ENCODE results near the gene GFER.
A peak's percentile ranks its signal among the peaks of the same experiment; 100 is the strongest.

GFER gene

DNA sequence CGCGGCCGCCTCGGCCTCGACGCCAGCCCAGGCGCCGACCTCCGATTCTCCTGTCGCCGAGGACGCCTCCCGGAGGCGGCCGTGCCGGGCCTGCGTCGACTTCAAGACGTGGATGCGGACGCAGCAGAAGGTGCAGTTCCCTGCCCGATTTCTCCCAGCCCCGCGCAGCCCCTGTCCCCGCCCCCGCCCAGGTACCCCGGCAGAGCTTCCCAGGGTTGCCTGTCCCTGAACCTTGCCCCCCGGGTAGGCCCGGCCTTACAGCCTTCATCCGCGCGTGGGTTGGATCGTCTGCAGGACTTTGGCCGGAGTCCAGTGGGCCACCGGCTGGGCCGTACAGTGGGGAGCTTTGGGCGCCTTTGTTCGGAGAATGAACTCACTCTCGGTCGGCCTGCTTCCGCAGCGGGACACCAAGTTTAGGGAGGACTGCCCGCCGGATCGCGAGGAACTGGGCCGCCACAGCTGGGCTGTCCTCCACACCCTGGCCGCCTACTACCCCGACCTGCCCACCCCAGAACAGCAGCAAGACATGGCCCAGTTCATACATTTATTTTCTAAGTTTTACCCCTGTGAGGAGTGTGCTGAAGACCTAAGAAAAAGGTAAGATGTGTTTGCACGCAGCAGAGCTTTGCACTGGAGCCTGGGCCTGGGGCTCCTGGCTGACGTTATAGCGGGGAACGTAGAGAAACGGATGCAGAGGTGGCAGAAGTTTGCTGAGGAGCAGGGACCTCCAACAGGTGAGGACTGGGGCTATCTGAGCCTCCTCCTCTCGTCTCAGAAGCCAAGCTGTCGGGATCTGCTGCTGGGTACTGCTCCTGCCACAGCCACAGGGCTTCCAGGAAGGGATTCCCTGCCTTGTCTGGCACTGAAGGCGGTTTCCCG is 593 bp downstream of the GFER start:
- DNase-seq, result no peak
- H3K27ac ChIP-seq (ENCODE audit: low read depth, low read length), result peak overlapping the region; percentile 64

DNA sequence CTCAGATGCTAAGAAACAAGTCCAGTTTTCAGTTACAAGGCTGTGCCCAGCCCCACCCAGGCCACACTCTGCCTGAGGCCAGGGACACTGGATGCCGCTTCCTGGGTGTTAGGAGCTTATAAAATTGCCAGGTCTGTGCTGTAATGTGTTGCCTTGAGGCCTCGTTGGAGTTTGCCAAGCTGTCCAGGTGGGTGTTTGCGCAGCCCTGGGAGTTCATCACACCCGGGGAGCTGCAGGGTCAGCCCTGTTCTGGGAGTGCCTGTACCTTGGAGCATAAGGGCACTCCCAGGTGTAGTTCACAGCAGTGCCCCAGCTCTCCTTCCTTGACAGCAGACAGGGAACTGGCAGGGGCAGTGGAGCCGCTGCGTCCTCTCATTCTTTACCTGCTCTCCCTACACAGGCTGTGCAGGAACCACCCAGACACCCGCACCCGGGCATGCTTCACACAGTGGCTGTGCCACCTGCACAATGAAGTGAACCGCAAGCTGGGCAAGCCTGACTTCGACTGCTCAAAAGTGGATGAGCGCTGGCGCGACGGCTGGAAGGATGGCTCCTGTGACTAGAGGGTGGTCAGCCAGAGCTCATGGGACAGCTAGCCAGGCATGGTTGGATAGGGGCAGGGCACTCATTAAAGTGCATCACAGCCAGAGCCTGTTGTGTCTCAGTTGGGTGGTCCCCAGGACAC is 1.6 kb downstream of the GFER start:
- H3K79me2 ChIP-seq (ENCODE audit: control insufficient read depth, insufficient read depth, low read length), result peaks cover 2% of the 10 kb centered on the region
- H3K4me1 ChIP-seq (ENCODE audit: control insufficient read depth, low read depth, low read length), result peaks cover 5% of the 10 kb centered on the region
- H3K27ac ChIP-seq (ENCODE audit: low read depth, low read length), result no peak overlapping the region
- DNase-seq, result no peak
- H3K4me2 ChIP-seq (ENCODE audit: low read length), result no peak overlapping the region
- H2AK5ac ChIP-seq (ENCODE audit: low read length), result no peak overlapping the region
- peaks cover 8% of the 10 kb centered on the region for H3K27me3 ChIP-seq (ENCODE audit: insufficient read depth, low read length, poor library complexity)
- H3K4ac ChIP-seq (ENCODE audit: low read depth, low read length), result no peak overlapping the region
- H3K4me3 ChIP-seq (ENCODE audit: low read length), result no peak overlapping the region
- peak overlapping the region; percentile 91 for H3K9ac ChIP-seq (ENCODE audit: low read length)
- no peak overlapping the region for H2BK15ac ChIP-seq (replicated peaks; ENCODE audit: low read depth)
- whole genome bisulfite sequencing (ENCODE audit: extremely low coverage, insufficient coverage, low lambda C conversion rate), result no CpG with 5 or more reads among the region's 14 CpGs
- H3K18ac ChIP-seq (ENCODE audit: low read length), result no peak overlapping the region
- H4K5ac ChIP-seq (ENCODE audit: low read length), result no peak overlapping the region
- no peak overlapping the region for H4K8ac ChIP-seq (ENCODE audit: low read depth, low read length)
- no peak overlapping the region for H3K56ac ChIP-seq (ENCODE audit: low read length)
- no peak overlapping the region for H2BK120ac ChIP-seq (ENCODE audit: low read depth, low read length)
- H3K36me3 ChIP-seq (ENCODE audit: control insufficient read depth, insufficient read depth, low read length), result peaks cover 3% of the 10 kb centered on the region
- no peak overlapping the region for H3K23ac ChIP-seq (ENCODE audit: low read length)
- peaks cover 10% of the 10 kb centered on the region for H3K79me1 ChIP-seq (ENCODE audit: low read length)
- no peak overlapping the region for H2BK5ac ChIP-seq (ENCODE audit: low read length)

More for the DNA sequence above, 593 bp downstream of the GFER start:
- Histone ChIP-seq H3K18ac (ENCODE audit: low read length) (peak overlapping the region; percentile 72), H2AK5ac (ENCODE audit: low read length) (no peak overlapping the region), H2BK5ac (ENCODE audit: low read length) (no peak overlapping the region), H2BK120ac (ENCODE audit: low read depth, low read length) (no peak overlapping the region), H3K4me3 (ENCODE audit: low read length) (peak overlapping the region; percentile 78), H4K5ac (ENCODE audit: low read length) (no peak overlapping the region), H2BK15ac (replicated peaks; ENCODE audit: low read depth) (no peak overlapping the region), H3K79me1 (ENCODE audit: low read length) (peaks cover 10% of the 10 kb centered on the region), H3K4me1 (ENCODE audit: control insufficient read depth, low read depth, low read length) (peaks cover 5% of the 10 kb centered on the region), H3K56ac (ENCODE audit: low read length) (peak overlapping the region; percentile 96), H3K9ac (ENCODE audit: low read length) (peak overlapping the region; percentile 91), H3K4ac (ENCODE audit: low read depth, low read length) (peak overlapping the region; percentile 61), H4K8ac (ENCODE audit: low read depth, low read length) (no peak overlapping the region), H3K79me2 (ENCODE audit: control insufficient read depth, insufficient read depth, low read length) (peaks cover 2% of the 10 kb centered on the region), H3K23ac (ENCODE audit: low read length) (no peak overlapping the region), H3K36me3 (ENCODE audit: control insufficient read depth, insufficient read depth, low read length) (peaks cover 3% of the 10 kb centered on the region), H3K4me2 (ENCODE audit: low read length) (peak overlapping the region; percentile 43), H3K27me3 (ENCODE audit: insufficient read depth, low read length, poor library complexity) (peaks cover 9% of the 10 kb centered on the region)
- no CpG with 5 or more reads among the region's 58 CpGs for whole genome bisulfite sequencing (ENCODE audit: extremely low coverage, insufficient coverage, low lambda C conversion rate)

DNA sequence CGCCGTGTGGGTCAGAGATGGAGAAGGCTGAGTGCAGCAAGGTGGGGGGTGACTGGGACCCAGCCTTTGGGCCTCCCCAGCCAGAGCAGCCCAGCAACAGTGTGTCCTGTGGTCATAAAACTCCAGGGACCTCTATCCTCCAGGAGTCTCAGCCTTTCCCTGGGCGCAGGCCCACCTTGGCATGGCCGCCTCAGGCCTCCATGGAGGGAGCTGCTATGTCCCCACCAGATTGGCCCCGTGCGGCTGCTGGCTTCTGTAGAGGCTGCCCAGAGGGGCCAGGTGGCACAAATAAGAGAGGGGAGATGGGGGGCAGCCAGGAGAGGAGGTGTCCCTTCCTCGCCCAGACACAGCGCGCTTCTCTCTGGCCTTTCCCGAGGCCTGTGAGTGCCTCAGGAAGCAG is 3.2 kb downstream of the GFER start:
- H3K79me1 ChIP-seq (ENCODE audit: low read length), result peaks cover 10% of the 10 kb centered on the region
- no peak overlapping the region for H2AK5ac ChIP-seq (ENCODE audit: low read length)
- H3K4me1 ChIP-seq (ENCODE audit: control insufficient read depth, low read depth, low read length), result peaks cover 5% of the 10 kb centered on the region
- no peak for DNase-seq
- no peak overlapping the region for H3K4ac ChIP-seq (ENCODE audit: low read depth, low read length)
- H3K36me3 ChIP-seq (ENCODE audit: control insufficient read depth, insufficient read depth, low read length), result peaks cover 3% of the 10 kb centered on the region
- H2BK120ac ChIP-seq (ENCODE audit: low read depth, low read length), result no peak overlapping the region
- H3K23ac ChIP-seq (ENCODE audit: low read length), result no peak overlapping the region
- no peak overlapping the region for H4K8ac ChIP-seq (ENCODE audit: low read depth, low read length)
- H3K9ac ChIP-seq (ENCODE audit: low read length), result no peak overlapping the region
- no peak overlapping the region for H3K4me2 ChIP-seq (ENCODE audit: low read length)
- peaks cover 2% of the 10 kb centered on the region for H3K79me2 ChIP-seq (ENCODE audit: control insufficient read depth, insufficient read depth, low read length)
- no peak overlapping the region for H4K5ac ChIP-seq (ENCODE audit: low read length)
- H3K4me3 ChIP-seq (ENCODE audit: low read length), result no peak overlapping the region
- no peak overlapping the region for H2BK5ac ChIP-seq (ENCODE audit: low read length)
- H3K56ac ChIP-seq (ENCODE audit: low read length), result no peak overlapping the region
- H3K27me3 ChIP-seq (ENCODE audit: insufficient read depth, low read length, poor library complexity), result peaks cover 3% of the 10 kb centered on the region
- no peak overlapping the region for H3K18ac ChIP-seq (ENCODE audit: low read length)
- no CpG with 5 or more reads among the region's 10 CpGs for WGBS (ENCODE audit: extremely low coverage, insufficient coverage, low lambda C conversion rate)
- no peak overlapping the region for H2BK15ac ChIP-seq (replicated peaks; ENCODE audit: low read depth)
- no peak overlapping the region for H3K27ac ChIP-seq (ENCODE audit: low read depth, low read length)

DNA sequence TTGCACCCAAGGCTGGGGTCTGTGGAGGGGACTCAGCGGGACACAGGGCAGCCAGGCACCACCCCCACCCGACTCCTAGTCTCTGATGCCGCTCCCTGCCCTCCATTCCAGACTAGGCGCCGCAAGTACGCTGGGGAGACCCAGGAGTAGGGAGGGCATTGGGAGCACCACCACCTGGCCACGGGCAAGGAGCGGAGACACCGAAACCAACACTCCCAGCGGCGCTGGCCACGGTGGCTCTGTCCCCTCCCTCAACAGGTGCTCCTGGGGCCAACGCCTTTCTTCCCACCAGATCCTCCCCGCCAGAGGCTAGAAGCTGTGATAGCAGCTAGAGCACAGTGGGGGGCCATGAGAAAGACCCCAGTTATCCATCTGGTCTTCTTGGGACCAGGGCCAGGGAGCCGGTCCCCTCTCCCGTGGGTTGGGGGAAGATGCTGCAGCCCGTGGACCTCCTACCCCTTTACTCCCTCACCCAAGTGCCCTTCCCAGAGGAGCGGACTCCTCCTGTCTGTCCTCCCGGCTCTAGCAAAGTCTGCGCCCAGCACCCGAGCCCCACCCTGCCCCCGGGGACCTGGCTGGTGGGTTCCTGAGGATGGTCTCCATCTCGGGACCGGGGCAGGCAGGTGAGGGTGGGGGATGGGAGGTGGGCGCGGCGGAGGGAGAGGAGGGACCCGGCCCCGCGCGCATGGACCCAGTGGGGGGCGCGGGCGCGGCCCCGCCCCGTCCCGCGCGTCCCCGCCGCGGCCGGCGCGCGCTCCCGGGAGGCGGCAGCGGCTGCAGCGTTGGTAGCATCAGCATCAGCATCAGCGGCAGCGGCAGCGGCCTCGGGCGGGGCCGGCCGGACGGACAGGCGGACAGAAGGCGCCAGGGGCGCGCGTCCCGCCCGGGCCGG is 5.5 kb downstream of the GFER start, which contains the start of gene SYNGR3:
SYNGR3 (plus strand) TSS at position 762 of the 892 bp plus-strand sequence. CDS start 133 bp downstream, outside the sequence.
- peaks cover 3% of the 10 kb centered on the region for H3K36me3 ChIP-seq (ENCODE audit: control insufficient read depth, insufficient read depth, low read length)
- H3K27me3 ChIP-seq (ENCODE audit: insufficient read depth, low read length, poor library complexity), result peaks cover 3% of the 10 kb centered on the region
- H3K79me2 ChIP-seq (ENCODE audit: control insufficient read depth, insufficient read depth, low read length), result peaks cover 2% of the 10 kb centered on the region
- H4K8ac ChIP-seq (ENCODE audit: low read depth, low read length), result no peak within 1 kb of the TSS
- H3K56ac ChIP-seq (ENCODE audit: low read length), result peak within 1 kb of the TSS; percentile 83
- no peak within 1 kb of the TSS for H2BK5ac ChIP-seq (ENCODE audit: low read length)
- no peak within 1 kb of the TSS for H4K5ac ChIP-seq (ENCODE audit: low read length)
- H2BK120ac ChIP-seq (ENCODE audit: low read depth, low read length), result no peak within 1 kb of the TSS
- H3K4me2 ChIP-seq (ENCODE audit: low read length), result peak within 1 kb of the TSS; percentile 81
- H2AK5ac ChIP-seq (ENCODE audit: low read length), result no peak within 1 kb of the TSS
- H3K9ac ChIP-seq (ENCODE audit: low read length), result peak within 1 kb of the TSS; percentile 59
- no CpG with 5 or more reads among the region's 67 CpGs for WGBS (ENCODE audit: extremely low coverage, insufficient coverage, low lambda C conversion rate)
- H3K4me1 ChIP-seq (ENCODE audit: control insufficient read depth, low read depth, low read length), result peaks cover 2% of the 10 kb centered on the region
- H3K18ac ChIP-seq (ENCODE audit: low read length), result no peak within 1 kb of the TSS
- peak within 1 kb of the TSS; percentile 34 for H3K4me3 ChIP-seq (ENCODE audit: low read length)
- DNase-seq, result peak; percentile 39
- H2BK15ac ChIP-seq (replicated peaks; ENCODE audit: low read depth), result no peak within 1 kb of the TSS
- no peak within 1 kb of the TSS for H3K23ac ChIP-seq (ENCODE audit: low read length)
- H3K4ac ChIP-seq (ENCODE audit: low read depth, low read length), result no peak within 1 kb of the TSS
- H3K79me1 ChIP-seq (ENCODE audit: low read length), result peaks cover 10% of the 10 kb centered on the region
- no peak within 1 kb of the TSS for H3K27ac ChIP-seq (ENCODE audit: low read depth, low read length)

DNA sequence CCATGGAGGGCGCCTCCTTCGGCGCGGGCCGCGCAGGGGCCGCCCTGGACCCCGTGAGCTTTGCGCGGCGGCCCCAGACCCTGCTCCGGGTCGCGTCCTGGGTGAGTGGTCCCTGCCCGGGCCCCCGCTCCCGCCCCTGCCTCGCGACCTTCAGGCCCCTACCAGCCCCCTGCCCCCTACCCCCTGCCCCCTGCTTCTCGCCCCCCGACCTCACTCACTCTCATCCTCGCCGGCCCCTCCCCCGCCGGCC is 6.0 kb downstream of the GFER start:
- no peak overlapping the region for H4K5ac ChIP-seq (ENCODE audit: low read length)
- no CpG with 5 or more reads among the region's 25 CpGs for WGBS (ENCODE audit: extremely low coverage, insufficient coverage, low lambda C conversion rate)

More for the DNA sequence above, 6.0 kb downstream of the GFER start:
- H2BK15ac ChIP-seq (replicated peaks; ENCODE audit: low read depth), result no peak overlapping the region
- H3K23ac ChIP-seq (ENCODE audit: low read length), result no peak overlapping the region
- H2BK5ac ChIP-seq (ENCODE audit: low read length), result no peak overlapping the region
- no peaks in the 10 kb centered on the region for H3K79me2 ChIP-seq (ENCODE audit: control insufficient read depth, insufficient read depth, low read length)
- no peak overlapping the region for H3K4me3 ChIP-seq (ENCODE audit: low read length)
- no peak overlapping the region for H3K27ac ChIP-seq (ENCODE audit: low read depth, low read length)
- H2AK5ac ChIP-seq (ENCODE audit: low read length), result no peak overlapping the region
- peaks cover 3% of the 10 kb centered on the region for H3K27me3 ChIP-seq (ENCODE audit: insufficient read depth, low read length, poor library complexity)
- H3K56ac ChIP-seq (ENCODE audit: low read length), result peak overlapping the region; percentile 15
- H3K36me3 ChIP-seq (ENCODE audit: control insufficient read depth, insufficient read depth, low read length), result peaks cover 3% of the 10 kb centered on the region
- no peak overlapping the region for H4K8ac ChIP-seq (ENCODE audit: low read depth, low read length)
- H3K9ac ChIP-seq (ENCODE audit: low read length), result peak overlapping the region; percentile 19
- H3K79me1 ChIP-seq (ENCODE audit: low read length), result peaks cover 6% of the 10 kb centered on the region
- peaks cover 2% of the 10 kb centered on the region for H3K4me1 ChIP-seq (ENCODE audit: control insufficient read depth, low read depth, low read length)
- no peak overlapping the region for H2BK120ac ChIP-seq (ENCODE audit: low read depth, low read length)
- no peak overlapping the region for H3K18ac ChIP-seq (ENCODE audit: low read length)
- H3K4me2 ChIP-seq (ENCODE audit: low read length), result peak overlapping the region; percentile 54
- no peak overlapping the region for H3K4ac ChIP-seq (ENCODE audit: low read depth, low read length)
- no peak for DNase-seq

All from mesendoderm (in vitro differentiated cells).